Suppressor macrophage treated with lipopolysaccharide for 1 hour (primary cell): ENCODE results near the gene IFI44L.

ENCODE experiments used
- DNase-seq, 3 donors: peaks; one replicate each; pipeline ENCODE4 v3.0.0-alpha.2; 2020 to 2022

The IFI44L gene

DNA sequence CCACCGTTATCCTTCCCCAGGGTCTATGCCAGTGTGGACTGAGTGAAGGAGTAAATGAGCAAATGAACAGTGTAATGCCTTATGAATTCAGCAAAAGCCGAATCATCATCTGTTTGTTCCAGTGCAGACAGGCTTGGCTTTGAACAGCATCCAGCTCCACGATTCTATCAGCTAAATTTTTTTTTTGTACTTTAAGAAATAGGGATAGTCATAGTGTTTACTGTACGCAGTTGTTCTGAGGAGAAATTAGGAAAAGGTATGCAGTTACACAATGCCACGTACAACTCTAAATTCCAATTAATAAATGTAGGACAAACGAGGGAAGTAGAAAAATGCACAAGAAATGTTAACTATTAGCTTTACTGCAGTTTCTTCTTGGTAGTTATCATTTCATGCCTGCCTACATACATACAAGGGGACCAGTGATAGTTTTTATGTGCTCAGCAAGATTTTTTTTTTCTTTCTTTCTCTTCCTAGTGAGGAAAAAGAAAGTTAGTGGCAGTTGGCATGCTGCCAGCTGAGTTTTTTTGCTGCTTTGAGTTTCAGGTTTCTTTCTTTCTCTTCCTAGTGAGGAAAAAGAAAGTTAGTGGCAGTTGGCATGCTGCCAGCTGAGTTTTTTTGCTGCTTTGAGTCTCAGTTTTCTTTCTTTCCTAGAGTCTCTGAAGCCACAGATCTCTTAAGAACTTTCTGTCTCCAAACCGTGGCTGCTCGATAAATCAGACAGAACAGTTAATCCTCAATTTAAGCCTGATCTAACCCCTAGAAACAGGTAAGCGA is at the start of gene IFI44L:
TSS of gene IFI44L (plus strand) at position 646 of the 777 bp plus-strand sequence. CDS start 7,468 bp downstream, outside the sequence.
- DNase-seq, result peak; percentile 54 to 83 (median 55)

DNA sequence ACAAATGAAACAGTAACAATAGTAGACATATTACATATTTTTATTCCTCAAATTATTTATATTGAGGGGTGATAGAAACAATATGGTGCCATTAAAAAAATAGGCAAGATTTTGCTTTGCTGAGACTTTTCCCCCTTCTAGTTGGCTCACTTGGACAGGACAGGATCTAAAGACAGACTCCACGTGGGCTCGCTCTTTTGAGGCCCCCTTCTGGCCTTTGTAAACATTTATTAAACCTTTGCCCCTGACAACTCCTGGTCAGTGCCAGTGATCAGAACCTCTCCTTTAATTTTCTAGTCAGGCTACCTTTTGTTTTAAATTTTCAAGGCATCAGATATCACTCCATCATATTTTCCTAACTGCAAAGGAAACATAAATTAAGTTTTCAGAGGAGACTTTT is 49.7 kb upstream of the IFI44L start:
- no peak for DNase-seq

- DNase-seq, result no peak
These were observed 42.8 kb upstream of the IFI44L start for GRCh38 chr1:78577257-78578100.

- DNase-seq, result no peak
These were observed 33.7 kb upstream of the IFI44L start for GRCh38 chr1:78586572-78586971.

DNA sequence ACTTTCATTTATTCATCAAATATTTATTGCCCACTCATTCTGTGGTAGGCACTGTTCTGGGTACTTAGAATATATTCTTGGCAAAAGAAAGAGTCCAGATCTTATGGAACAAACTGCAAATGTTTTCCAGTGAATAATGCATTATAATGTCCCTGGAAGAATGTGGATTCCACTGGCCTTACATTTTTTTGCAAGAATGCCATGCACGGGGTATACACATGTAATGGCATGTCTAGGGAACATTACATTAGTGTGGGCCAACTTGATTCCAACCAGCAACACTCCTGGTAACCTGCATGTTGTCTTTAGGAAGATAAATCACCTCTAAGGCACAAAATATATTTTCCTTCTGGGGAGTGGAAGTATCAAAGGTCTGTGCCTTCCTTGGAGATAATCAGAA is 33.0 kb upstream of the IFI44L start:
- no peak for DNase-seq

DNA sequence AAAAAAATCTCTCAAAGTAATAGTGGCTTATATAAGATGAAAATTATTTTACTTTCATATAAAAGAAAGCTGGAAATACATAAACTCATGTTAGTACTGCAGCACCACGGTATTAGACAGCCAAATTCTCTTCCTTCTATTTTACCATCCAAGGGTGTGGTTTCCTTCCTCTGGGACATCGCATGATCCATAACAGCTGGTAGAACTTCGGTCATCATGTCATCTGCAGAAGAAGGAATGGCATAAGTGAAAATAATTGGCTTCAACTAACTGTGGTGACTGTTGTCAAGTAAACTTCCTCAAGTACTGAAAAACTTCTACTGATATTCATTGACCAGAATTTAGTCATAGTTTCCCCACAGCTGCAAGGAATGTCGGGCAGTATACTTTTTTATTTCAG is 28.3 kb upstream of the IFI44L start:
- DNase-seq, result no peak

- DNase-seq, result no peak
These were observed 21.0 kb upstream of the IFI44L start for GRCh38 chr1:78599294-78599693.

GRCh38 chr1:78601068-78601467 is 19.2 kb upstream of the IFI44L start:
- DNase-seq, result no peak

GRCh38 chr1:78603206-78603605 is 17.0 kb upstream of the IFI44L start:
- no peak for DNase-seq

- DNase-seq, result no peak
These were observed 15.6 kb upstream of the IFI44L start for GRCh38 chr1:78604643-78605042.

- DNase-seq, result no peak
These were observed 14.0 kb upstream of the IFI44L start for GRCh38 chr1:78606274-78606673.

DNA sequence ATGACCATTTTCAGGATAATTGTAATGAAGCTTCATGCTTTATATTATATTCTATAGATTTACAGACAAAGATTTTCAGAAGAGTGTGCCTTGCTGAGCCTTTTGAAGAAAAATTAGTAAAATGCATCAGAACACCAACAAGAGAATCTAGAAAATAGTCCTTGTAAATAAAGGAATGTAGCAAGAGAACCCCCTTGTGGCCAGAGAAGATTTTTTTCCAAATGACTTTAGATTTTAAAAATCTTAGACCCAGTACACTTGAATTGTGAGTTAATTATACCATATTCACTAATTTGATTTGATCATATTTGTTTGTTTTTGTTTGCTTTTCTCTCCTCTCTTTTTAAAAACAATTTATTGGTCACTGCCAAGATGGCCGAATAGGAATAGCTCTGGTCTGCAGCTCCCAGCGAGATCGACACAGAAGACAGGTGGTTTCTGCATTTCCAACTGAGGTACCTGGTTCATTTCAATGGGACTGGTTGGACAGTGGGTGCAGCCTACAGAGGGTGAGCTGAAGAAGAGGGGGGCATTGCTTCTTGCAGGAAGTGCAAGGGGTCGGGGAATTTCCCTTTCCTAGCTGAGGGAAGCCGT is 12.8 kb upstream of the IFI44L start:
- peak in 2 of 3 donors; percentile 26 to 32 for DNase-seq

DNA sequence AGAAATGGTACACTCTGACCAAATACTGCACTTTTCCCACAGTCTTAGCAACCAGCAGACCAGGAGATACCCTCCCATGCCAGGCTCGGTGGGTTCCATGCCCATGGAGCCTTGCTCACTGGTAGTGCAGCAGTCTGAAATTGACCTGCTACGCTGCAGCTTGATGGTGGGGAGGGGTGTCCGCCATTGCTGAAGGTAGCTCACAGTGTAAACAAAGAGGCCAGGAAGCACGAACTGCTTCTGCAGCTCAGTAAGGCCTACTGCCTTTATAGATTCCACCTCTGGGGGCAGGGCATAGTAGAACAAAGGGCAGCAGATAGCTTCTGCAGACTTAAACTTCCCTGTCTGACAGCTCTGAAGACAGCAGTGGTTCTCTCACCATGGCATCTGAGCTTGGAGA is 12.3 kb upstream of the IFI44L start:
- DNase-seq, result no peak

DNA sequence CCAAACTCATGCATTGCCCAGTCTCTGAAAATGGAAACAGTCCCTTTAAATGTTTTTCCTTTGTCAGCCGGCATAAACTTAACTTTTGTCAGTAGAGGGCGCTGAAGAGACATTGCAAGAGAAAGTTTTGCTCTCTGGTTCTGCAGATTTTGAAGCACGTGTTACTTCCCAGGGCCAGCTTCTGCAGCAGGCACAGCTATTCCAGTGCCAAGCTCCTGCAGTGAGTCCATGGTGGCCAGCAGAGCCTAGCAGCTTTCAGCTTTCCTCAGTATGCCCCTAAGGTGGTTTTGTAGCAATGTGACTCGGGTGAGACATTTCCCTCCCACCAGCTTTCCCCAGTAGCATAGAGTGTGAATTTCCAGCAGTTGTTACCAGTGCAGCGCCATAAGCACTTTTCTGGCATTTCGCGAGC is 2.6 kb upstream of the IFI44L start:
- DNase-seq, result peak; percentile 86 to 96 (median 93)

- DNase-seq, result no peak
These were observed 1.2 kb upstream of the IFI44L start for GRCh38 chr1:78619032-78619431.

- DNase-seq, result no peak
These were observed 824 bp upstream of the IFI44L start for GRCh38 chr1:78619446-78619802.

DNA sequence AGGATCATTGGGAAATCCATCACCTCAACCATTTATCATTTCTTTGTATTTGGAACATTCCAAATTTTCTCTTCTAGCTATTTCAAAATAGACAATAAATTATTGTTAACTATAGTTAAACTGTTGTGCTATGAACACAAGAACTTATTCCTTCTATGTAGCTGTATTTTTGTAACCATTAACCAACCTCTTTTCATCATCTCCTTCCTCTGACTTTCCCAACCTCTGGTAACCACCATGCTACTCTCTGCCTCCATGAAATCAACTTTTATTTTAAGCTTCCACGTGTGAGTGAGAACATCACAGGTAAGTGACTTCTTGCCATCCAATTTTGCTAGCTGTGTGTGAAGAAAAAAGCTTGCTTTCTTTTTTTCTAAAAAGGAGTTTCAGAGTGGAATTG is 418 bp downstream of the IFI44L start:
- peak; percentile 18 to 61 (median 22) for DNase-seq

DNA sequence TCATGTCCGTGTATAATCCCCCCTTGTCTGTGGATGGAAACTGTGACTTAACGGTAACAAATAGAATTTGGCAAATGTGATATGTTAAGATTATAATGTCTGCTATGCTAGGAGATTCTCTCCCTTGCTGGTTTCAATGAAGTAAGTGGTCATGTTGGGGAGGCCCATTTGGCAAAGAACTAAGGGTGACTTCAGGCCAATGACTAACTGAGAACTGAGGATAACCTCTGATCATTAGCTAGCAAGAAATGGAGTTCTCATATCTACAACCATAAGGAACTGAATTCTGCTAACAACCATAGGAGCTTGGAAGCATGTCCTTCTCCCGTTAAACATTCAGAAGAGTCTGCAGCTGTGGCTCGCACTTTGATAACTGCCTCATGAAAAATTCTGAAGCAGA is 2.3 kb downstream of the IFI44L start:
- peak; percentile 9 to 58 (median 14) for DNase-seq

- DNase-seq, result no peak
These were observed 3.8 kb downstream of the IFI44L start for GRCh38 chr1:78624035-78624434.

DNA sequence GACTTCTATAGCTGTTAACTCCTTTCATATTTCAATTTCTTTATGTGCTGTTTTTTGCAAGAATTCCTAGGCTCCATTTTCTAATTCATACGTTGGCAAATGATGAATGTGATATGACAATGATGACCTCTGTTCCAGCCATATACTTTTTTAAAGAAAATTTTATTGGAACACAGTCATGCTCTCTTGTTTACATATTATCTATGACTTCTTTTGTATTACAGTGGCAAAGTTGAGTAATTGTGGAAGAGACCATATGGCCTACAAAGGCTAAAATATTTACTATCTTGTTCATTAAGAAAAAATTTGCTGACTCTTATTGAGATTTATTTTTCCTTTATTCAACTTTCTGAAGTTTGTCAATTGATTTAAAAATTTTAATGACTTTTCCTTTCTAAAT is 7.1 kb downstream of the IFI44L start:
- DNase-seq, result no peak

DNA sequence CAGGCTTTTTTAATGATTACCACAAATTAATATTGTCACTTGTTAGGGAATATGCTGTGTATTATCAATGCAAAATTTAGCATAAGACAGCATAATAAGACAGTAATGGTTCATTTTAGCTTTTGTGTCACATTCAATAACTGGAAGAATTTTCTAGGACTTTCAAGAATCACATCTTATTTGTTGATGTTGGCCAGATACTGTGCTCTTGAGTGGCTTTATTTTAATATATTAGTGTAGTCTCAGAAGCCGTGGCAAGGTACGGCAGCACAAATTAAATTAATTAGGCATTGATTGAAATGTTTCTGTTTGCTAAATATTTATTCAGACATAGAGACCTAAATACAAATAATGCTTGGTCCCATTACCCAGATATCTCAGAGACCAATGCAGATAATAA is 10.4 kb downstream of the IFI44L start:
- DNase-seq, result no peak

- no peak for DNase-seq
These were observed 13.0 kb downstream of the IFI44L start for GRCh38 chr1:78633209-78633608.

DNA sequence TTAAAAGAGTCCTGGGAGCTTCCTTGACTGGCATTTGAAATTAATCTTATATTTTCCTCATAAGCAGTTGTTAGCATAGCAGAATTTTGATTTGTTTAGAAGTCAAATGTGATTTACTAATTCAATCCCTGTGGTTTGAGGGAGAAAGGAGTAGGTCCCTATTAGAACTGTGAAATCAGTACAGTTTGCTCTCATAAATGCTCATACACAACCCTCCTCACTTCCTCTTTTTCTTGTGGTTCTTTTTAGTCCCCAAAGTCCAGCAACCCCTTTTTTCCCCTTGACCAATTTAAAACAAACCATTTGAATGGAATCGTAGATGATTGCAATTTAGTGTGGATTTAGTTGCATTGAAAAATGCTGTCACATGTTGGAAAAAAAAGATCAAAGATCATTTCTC is 20.2 kb downstream of the IFI44L start:
- no peak for DNase-seq

DNA sequence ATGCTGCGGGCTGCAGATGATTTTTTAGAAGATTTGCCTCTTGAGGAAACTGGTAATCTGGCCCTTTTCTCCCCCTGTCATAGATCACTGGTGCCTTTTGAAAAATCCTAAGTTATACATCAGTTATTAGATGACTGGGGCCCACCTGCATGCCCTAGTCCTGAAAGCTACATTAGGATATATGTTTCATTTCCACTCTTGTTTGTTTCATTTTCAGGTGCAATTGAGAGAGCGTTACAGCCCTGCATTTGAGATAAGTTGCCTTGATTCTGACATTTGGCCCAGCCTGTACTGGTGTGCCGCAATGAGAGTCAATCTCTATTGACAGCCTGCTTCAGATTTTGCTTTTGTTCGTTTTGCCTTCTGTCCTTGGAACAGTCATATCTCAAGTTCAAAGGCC is 21.3 kb downstream of the IFI44L start:
- no peak for DNase-seq
